CD4-positive, alpha-beta T cell treated with Interleukin-17A for 4 hours (primary cell): Measurements from ENCODE around the gene SAP30L.

ENCODE experiments used
- DNase-seq: peaks from one replicate; pipeline ENCODE4 v3.0.0-alpha.2; 2020; ENCODE audit warnings: mixed read lengths

Gene SAP30L

DNA sequence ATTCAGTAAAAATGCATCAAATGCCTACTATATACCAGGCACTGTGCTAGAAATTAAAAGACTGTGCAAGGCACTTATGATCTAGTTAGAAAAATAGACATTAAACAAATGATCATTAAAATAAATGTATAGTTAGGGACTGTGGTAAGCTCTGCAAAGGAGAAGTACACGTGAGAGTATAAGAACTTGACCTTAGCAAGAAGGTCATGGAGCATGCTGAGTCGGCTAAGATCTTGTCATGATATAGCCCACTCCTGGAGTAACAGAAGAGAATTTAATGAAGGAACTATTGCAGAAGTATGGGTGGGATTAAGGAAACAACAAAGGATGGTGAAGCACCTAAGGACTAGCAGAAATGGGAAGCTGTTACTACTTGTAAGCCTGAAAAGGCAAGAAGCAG lies 23.5 kb upstream of the SAP30L start:
- DNase-seq = no peak

DNA sequence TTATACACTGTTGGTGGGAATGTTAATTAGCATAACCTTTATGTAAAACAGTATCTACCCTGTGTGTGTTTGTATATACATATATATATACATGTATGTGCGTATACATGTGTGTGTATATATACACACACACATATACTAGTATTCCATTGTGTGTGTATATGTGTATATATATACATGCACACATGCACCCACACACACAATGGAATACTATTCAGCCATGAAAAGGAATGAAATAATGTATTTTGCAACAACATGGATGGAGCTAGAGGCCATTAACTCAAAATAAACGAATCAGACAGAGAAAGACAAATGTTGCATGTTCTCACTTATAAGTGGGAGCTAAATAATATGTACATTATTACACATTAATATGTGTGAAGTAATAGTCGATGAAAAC lies 17.6 kb upstream of the SAP30L start:
- no peak for DNase-seq

DNA sequence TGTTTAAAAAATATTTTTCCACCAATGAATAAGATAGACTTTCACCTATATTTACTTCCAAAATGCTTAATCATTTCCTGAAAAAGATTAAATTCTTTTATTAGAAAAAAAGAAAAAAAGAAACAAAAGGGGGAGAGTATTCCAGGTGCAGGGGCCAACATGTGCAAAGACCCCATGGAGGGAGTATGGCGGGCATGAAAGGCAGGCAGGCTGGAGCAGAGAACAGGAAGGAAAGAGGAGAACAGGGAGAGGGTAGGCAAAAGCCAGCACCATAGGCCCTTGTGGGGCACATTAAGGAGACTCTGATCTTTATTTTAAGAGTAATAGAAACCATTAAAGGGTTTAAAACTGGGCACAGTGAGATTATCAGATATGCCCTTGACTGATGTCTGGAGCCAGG lies 16.5 kb upstream of the SAP30L start:
- no peak for DNase-seq

DNA sequence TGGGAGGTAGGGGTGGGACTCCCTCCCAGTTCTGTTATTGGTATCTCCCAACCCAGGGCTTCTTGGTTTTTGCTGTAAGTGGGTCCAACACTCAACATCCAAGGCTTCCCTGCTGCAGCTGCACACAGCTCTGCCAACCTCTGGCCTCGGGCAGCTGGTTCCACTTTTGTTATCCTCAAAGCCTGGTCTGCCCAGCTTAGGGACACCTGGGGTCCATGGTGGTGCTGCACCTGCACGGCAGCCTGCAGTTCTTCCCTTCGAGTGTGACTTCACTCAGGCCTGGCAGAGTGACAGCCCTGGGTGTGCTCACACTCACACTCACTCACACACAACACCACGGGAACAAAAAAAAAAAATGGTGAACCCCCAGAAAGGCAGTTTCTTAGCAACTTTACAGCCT lies 15.3 kb upstream of the SAP30L start:
- DNase-seq = no peak

DNA sequence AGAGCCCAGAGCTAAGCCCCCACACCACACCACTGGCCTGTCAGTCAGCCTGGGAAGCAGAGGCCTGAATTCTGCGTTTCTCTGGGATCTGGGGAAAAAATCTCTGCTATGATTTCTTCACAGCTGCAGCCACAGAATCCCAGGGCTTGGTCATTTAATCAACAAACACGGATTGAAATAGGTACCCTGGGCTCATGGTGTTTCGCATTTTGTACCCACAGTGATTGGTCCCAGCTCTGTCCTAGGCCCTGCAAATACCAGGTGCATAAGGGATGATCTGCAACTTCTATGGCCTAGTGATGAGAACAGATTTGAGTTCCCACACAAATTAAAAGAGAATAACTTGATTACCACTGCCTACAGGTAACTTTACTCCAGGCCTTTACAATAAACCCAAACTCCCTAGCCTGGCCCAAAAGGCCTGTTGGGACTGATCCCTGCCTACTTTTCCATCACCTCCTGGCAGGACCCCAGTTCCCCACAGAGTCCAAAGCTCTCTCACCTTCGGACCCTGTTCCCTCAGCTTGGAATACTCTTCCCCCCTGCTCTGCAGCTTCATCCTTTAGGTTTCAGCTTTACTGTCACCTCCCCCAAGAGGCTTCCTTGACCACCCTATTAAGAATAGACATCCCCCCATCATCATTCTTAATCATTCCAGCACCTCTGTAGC lies 14.7 kb upstream of the SAP30L start:
- DNase-seq = no peak

DNA sequence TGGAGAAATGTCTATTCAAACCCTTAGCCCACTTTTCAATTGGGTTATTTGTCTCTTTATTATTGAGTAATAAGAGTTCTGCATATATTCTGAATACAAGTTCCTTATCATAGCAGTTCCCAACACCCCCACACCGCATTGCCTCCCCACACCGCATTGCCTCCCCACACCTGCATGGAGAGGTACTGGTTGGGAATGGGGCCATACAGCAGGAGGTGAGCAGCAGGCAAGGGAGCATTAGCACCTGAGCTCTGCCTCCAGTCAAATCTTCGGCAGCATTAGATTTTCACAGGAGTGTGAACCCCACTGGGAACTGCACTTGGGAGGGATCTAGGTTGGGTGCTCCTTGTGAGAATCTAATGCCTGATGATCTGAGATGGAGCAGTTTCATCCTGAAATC lies 10.6 kb upstream of the SAP30L start:
- DNase-seq = no peak

DNA sequence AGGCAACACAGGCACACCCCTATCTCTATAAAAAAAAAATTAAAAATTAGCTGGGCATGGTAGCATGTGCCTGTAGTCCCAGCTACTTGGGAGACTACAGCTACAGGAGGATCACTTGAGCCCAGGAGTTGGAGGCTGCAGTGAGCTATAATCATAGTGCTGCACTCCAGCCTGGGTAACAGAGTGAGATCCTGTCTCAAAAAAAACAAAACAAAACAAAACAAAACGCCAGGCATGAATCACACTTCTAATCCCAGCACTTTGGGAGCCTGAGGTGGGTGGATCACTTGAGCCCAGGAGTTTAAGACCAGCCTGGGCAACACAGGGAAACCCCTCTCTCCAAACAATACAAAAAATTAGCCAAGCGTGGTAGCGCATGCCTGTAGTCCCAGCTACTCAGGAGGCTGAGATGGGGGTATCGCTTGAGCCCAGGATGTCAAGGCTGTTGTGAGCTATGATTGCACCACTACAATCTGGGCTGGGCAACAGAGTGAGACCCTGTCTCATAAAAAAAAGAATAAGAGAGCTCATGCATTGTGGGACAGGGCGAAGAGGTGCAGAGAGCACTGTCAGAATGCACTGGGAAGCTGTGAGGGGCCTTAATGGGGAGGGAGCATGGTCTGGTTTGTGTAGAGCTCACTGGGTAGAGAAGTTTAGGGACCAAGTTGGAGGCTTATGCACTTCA lies 8.4 kb upstream of the SAP30L start:
- no peak for DNase-seq

DNA sequence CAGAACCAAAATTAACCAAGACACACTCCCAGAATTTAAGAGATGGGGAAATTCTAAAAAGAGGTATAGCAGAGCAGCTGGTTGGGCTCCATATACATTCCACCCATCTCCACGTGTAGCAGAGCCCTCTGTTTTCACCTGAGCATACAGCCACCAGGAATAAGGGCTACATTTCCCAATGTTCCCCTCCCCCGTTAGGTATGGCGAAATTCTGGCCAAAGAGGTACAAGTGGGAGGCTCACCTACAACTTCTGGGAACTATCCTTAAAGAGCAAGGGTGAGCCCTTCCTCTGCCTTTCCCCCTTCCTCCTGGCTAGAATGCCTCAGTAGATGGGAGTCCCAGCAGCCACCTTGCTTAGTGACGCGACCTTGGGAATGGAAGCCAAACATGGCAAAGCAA lies 5.3 kb upstream of the SAP30L start:
- no peak for DNase-seq

DNA sequence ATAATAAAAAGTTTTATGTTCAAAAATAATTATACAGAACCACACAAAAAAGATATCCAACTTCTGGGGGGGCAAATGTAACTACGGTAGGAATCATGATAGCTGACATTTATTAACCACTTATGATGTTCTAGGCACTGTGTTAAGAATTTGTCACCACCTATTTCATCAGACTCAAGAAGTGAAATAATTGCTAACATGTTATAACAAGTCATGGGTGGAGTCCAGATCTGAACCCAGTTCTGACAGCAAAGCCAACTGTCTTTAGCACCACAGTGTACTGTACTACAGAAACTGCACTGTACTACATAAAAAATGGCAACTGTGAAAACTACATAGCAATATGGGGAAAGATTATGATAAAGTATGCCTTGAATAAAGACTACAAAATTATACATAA lies 3.0 kb upstream of the SAP30L start:
- DNase-seq = no peak

DNA sequence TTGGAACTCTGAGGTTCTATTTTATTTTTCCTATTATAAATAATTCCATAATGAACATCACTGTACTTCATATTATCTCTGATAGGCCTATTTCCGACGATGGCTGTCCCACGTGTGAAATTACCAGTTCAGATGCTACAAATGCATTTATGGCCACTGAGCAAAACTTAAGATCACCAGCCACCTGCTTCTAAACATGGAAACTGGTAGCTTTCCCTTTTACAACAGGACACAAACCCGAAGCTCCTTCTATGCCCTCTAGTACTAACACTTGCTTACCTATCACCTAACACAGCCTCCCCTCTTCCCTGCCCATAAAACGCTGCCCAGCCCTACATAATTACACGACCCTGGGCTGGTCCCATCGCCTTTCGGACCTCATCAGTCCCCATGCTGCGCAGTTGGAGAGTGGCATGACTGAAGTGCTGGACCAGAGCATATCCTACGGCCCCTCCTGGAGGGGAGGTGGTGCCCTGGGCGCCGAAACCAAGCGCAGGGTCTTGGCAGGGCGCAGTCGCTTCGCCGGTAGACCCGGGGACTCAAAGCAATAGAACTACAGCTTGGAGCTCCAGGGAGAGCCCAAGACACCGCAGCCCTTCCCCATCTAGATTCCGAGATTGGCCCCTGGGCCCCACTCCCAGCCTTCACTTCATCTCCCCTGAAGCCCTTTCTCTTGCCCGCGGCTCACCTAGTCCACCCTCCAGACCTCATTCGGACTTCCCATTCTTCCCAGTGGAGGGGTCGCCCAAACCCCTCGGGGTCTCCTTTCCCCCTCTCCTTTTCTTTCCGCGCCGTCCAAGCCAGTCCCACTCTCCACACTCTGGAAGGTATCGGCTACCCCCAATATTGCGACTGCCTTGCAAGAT lies 1.0 kb upstream of the SAP30L start:
- DNase-seq = peak; percentile 12

DNA sequence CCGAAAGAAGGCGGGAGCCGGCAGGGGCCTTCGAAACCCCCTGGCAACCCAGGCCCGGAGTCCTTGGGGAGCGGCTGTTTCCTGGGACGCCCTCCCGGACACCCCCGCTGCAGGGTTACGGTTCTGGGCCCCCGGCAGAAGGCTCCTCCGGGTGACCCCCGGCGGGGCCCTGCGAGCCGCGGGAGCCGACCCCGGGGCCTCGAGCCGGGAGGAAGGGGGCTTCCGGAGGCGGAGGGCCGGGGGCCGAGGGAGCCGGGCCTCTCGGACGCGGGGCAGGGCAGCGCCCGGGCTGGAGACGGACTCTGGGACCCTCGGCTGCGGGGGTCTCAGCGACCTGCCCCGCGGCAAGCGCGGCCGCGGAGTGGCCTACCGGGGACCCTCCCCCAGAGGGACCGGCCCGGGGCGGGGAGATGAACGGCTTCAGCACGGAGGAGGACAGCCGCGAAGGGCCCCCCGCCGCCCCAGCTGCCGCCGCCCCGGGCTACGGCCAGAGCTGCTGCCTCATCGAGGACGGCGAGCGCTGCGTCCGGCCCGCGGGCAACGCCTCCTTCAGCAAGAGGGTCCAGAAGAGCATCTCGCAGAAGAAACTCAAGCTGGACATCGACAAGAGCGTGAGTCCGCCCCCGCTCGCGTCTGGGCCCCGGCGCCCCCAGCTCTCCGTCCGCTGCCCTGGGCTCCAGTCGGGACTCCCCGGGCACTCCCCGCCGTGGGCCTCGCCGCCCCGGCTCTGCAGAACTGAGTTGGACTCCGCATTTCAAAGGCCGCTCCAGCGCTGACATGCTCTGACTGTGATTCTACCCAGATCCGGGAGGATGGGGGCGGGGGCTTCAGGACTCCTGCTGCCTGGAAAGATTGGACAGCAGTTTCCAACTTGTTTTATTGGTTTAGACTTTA lies 645 bp downstream of the SAP30L start:
- DNase-seq = peak; percentile 59

DNA sequence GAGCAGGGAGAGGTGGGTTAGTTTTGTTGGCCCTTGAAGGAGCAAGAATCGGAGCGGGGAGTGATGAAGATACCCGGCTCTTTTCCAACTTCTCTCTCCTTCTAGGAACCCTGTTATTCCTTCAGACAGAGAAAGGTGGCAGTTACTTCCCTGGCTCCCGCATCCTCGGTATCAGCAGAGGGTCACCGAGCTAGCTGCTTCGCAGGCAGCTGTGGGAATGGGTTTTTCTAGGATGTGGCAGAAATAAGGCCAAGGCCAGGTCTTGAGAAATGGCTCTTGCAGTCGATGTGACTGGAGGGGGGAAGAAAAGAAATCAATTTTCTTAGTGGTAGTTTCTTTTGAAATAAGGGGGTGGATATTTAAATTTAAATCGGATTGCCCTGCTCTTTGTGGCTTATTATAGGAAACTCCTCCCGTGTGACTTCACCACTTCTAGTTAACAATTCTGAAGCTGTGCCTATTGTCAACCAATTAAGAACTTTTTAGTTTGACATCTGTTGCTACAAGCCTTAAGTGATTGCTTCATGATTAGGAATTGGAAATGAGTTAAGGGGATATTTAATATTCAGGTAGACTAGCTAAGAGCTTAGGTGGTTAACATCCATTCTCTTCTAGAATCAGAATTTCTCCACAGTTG lies 1.4 kb downstream of the SAP30L start:
- DNase-seq = no peak

DNA sequence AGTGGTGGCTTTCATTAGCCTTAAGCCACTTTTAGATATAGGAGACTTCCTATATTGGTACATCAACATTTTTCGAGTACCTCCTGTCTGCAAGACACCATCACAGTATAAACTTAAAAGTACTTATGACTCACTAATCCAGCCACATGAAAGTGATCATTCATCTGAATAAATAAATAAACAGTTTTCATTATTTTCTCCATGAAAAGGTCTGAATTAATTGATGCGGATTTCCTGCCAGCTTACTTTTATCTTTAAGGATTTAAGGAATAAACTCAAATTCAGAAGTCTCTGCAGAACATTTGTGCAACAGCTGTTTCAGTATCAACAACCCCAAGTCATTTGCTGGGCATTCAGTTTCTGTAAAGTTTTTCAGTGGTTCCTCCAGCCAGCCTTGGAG lies 4.0 kb downstream of the SAP30L start:
- no peak for DNase-seq

DNA sequence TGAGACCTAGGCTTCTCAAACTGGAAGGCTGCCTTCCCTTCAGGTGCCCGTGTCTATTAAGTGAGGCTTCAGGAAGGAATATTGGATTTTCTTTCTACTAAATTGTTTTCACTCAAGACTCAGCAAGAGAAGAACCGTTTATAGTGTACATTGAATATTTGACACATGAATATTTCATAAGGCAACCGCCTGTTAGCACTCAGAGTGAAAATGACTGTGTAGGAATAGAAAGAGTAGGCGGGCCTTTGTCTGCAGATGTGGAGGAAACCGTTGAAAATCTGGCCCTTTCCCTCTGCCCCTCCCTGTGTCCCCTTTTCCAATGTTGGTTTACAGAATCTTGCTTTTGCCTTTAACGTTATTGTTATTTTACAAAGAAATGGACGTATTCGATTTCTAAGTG lies 6.2 kb downstream of the SAP30L start:
- no peak for DNase-seq

DNA sequence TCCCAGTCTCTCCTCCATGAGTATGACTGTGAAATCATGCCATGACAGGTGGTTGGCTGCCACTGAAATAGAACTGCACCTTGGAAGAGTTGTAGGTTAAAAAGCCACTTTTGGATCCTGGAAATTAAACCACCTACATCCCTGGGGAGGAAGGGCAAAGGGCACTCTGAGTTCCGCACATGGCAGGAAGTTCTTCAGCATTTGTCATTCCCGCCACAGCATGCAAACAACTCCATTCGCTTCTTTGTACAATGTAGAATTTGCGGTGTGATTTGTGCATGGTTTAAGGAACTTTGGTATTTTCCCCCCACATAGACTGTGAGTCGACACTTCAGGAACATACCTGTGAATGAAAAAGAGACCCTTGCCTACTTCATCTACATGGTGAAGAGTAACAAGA lies 9.8 kb downstream of the SAP30L start:
- no peak for DNase-seq

DNA sequence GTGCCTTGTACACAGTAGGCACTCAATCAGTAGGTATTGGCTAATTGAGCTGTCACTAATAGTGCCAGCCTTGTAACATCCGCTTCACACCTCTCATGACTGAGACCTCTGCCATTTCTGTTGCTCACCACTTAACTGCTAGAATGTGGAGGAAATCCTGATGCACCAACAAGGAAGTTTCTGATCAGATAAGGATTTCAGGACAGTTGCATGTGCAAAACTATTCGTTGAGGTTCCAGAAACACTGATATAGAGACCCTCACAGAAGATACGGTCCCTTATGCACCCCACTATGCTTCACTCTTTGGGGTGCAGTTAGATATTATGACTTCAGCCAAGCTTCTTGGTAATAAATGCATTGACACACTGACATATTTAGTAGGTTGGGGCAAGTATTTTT lies 10.7 kb downstream of the SAP30L start:
- DNase-seq = no peak

DNA sequence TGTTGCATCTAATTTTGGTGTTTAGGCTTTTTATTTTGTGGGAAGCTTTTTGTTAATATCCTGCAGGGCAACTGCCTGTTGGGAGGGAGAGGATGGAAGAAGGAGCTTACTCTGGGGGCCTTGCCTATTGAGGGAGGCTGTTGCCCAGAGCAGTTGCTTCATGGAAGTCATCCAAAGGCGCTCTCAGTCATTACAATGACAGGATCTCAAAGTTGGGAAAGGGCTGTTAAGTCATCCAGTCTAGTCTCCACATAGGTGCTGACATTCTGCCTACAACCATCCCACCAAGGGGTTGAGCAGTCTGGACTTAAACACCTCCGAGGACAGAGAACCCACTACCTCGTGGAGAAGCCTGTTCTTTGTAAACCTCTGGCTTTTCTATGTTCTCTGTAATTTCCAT lies 13.2 kb downstream of the SAP30L start:
- no peak for DNase-seq

DNA sequence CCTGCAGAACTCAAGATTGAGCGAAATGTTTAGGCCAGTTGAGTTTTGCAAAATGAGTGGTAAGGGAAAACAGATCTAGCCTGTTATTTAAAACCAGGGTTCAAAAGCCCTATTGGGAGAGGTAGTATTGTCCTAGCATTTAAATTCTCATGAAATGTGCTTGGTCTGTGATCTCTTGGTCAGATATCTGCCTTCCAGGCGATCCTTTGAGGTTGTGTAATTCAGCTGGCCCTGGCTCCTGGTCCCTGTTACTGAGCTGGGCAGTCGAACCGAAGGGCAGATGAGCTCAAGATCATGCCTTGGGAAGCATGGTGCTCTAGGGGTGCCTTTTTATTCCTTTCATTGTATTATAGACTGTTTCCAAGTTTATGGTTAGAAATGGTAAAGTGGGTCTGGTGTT lies 14.4 kb downstream of the SAP30L start:
- DNase-seq = no peak

DNA sequence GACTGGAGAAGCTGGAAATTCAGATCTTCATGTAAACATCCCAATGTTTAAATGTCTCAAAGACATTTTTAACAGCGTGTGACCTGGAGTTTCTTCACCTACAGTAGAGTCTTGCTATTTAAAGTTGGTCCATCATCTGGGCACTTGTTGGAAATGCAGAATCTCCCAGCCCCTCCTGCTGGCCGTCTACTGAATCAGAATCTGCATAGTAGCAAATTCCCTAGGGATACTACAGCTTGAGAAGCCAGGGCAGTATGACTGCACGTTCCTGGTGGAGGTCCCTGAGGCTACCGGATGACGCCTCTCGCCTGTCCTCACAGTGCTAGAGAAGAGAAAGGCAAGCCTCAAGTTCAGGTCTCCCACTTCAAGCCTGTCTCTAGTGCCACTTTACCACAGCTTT lies 15.7 kb downstream of the SAP30L start:
- no peak for DNase-seq

DNA sequence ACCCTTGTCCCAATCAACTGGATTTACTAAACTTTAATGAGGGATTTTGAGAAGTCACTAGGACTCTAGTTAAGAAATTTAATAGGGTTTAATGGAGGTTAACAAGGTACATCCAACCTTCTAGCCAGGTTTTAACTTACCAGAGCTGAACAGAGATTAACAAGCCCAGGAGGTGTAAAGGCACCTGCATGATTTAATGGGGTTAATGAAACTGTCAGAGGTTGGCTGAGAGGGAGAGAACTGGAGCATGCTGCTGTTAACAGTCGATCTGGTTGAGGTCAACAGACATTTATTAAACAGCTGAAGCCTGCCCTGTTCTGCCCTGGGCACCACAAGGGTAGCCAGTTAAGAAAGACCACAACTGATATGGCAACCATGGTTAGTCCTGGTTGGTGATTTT lies 18.6 kb downstream of the SAP30L start:
- DNase-seq = no peak

DNA sequence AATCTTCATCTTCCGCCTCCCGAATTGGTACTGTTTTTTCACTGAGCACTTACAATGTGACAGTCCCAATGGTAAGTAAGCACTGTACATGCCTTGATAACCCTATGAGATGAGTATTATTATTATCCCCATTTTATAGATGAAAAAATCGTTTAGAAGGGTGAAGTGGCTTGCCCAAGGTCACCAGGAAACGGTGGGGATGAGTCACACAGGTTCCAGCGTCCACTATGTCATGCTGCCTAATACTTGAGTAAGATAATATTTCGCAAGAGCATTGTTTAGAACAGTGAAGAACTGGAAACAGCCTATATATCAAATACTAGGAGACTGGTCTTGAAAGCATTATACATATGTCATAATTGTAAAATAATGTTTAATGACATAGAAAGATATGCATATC lies 19.4 kb downstream of the SAP30L start:
- DNase-seq = no peak

DNA sequence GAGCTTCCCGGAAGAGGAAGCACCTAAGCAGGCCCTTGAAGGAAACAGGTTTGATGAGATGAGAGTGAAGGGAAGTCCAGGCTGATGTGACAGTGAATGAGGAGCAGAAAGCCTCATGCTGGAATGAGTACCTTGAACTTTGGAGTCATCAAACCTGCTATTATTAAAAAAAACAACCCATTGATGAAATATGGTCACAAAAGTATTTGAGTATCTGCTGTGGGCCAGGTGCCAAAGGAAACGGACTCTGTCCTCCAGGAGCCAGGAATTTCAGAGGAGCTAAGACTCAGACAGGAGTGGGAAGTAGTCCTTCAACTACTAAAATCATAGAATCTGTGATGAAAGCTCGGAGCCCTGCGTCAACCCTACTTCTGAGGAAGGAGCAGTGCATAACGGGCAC lies 20.4 kb downstream of the SAP30L start:
- DNase-seq = no peak

DNA sequence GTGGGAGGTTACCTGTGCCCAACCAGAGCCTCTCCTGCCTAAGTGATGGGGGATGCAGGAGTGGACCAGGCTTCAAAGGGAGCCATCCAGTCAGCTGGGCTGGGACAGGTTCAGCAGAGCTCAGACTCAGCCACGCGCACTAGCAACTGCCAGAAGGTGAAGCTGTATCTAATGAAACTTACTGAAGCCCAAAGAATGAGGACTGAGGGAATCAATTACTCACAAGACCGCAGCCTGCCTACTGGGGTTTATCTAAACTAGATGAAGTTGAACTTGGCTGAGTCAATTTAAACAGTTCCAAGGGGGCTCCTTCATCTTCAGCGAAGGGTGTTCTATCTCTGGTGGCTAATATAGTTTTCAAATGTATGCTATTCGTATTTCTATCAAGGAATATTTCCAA lies 20.9 kb downstream of the SAP30L start:
- no peak for DNase-seq
